ENCODE measurements around the gene MYCBP2. TPM values are rescaled to one million over a fixed set of nuclear protein-coding genes. Genes with fewer than 3 reads are reported as not detected.

MYCBP2 gene, protein sequence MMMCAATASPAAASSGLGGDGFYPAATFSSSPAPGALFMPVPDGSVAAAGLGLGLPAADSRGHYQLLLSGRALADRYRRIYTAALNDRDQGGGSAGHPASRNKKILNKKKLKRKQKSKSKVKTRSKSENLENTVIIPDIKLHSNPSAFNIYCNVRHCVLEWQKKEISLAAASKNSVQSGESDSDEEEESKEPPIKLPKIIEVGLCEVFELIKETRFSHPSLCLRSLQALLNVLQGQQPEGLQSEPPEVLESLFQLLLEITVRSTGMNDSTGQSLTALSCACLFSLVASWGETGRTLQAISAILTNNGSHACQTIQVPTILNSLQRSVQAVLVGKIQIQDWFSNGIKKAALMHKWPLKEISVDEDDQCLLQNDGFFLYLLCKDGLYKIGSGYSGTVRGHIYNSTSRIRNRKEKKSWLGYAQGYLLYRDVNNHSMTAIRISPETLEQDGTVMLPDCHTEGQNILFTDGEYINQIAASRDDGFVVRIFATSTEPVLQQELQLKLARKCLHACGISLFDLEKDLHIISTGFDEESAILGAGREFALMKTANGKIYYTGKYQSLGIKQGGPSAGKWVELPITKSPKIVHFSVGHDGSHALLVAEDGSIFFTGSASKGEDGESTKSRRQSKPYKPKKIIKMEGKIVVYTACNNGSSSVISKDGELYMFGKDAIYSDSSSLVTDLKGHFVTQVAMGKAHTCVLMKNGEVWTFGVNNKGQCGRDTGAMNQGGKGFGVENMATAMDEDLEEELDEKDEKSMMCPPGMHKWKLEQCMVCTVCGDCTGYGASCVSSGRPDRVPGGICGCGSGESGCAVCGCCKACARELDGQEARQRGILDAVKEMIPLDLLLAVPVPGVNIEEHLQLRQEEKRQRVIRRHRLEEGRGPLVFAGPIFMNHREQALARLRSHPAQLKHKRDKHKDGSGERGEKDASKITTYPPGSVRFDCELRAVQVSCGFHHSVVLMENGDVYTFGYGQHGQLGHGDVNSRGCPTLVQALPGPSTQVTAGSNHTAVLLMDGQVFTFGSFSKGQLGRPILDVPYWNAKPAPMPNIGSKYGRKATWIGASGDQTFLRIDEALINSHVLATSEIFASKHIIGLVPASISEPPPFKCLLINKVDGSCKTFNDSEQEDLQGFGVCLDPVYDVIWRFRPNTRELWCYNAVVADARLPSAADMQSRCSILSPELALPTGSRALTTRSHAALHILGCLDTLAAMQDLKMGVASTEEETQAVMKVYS (N-terminal part only)
- 16.2 to 22.4 TPM (median 20.0 TPM) in 5 replicates for total RNA-seq (2022; extraction: Qiagen RNA extraction)

DNA sequence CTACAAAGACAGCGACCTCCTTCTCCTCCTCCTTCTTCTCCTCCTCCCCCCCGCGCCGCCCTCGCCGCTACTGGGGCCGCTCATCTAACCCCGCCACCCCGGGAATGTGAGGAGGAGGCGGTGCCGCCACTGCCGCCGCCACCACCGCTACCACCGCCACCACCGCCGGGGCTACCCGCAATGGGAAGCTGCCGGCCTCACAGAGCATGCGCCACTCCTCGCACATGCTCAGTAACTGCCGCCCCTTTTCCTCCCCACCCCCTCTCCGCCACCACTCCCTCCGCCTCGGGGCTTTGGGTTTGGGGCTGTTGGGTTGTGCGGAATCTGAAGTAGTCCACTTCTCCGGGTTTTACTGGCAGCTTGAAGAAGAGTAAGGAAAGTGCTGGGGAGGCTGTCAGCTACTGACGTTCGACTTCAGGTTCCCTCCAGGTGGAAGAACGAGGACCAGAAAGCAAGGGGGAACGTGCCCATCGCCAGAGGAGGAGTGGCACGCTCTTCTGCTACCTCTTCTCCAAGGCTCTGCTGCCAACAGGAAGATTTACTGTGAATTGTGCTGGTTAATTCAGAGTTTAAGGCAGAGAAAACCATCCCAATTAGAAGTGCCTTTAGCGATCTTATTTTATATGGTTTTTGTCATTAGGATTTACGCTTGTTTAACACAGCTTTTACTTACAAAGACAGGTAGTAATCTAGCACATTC lies at the start of gene MYCBP2:
Gene MYCBP2, minus strand, starts transcription at position 190 of the 700 bp plus-strand sequence. CDS start 319 bp downstream, outside the sequence.

GRCh38 chr13:77026861-77027621 lies 299.9 kb downstream of the MYCBP2 start, which contains the start of gene FBXL3:
Gene FBXL3 (minus strand): TSS chr13:77027159. CDS start chr13:77021860, 5,299 bp downstream.

Other genes with a start within 250 kb of the MYCBP2 start
- gene SCEL, start 208.6 kb upstream of the MYCBP2 start, total RNA-seq (2022; extraction: Qiagen RNA extraction), result 0.88 to 1.6 TPM (median 1.2 TPM) in 5 replicates